H1 (cell line): ENCODE data around the gene ZNF219. TPM values are rescaled to one million over a fixed set of nuclear protein-coding genes. Genes with fewer than 3 reads are reported as not detected.

ENCODE experiments used
- CTCF ChIA-PET: fragments of 300-600 bp; sonication (Branson Sonifier 250); formaldehyde crosslinking; loops from one replicate; lab custom pipeline; 2021; ENCODE audit not compliant: partially characterized antibody; lab: Charles Lee
- POLR2A ChIA-PET: fragments of 300-600 bp; sonication (Branson Sonifier 250); formaldehyde crosslinking; loops from one replicate; lab custom pipeline; 2021; ENCODE audit warnings: inconsistent platforms; ENCODE audit not compliant: partially characterized antibody; lab: Charles Lee
- DNase-seq, 2 experiments: peaks; one replicate each; pipeline versions ENCODE4 v3.0.0 to v3.0.0-alpha.2; 2010 to 2022; ENCODE audit warnings: low spot score in 2 of 2, low read depth in 1 of 2, mixed read lengths in 1 of 2
- FAIRE-seq: peaks from 2 replicates; lab custom pipeline; 2011; peaks lifted over from hg19 to GRCh38; lab: Jason Lieb, UNC
- H2AFZ ChIP-seq: 2 replicates; pipeline ENCODE4 v1.8.1; 2012; ENCODE audit warnings: low read length, inconsistent platforms
- H2AK5ac ChIP-seq: 2 replicates; pipeline ENCODE4 v1.6.1; 2013; ENCODE audit warnings: low read depth, low read length
- H2BK120ac ChIP-seq: replicated peaks from 2 replicates; pipeline ENCODE3; 2013; ENCODE audit warnings: low read depth, low read length, inconsistent platforms
- H2BK12ac ChIP-seq: 2 replicates; pipeline ENCODE4 v1.6.1; 2013; ENCODE audit warnings: low read depth, low read length
- H2BK15ac ChIP-seq: 2 replicates; pipeline ENCODE4 v1.6.1; 2013; ENCODE audit warnings: low read length
- H2BK20ac ChIP-seq: 2 replicates; pipeline ENCODE4 v1.6.1; 2013; ENCODE audit warnings: low read length
- H2BK5ac ChIP-seq: 2 replicates; pipeline ENCODE4 v1.6.1; 2013; ENCODE audit warnings: low read depth, low read length
- H3K14ac ChIP-seq: 2 replicates; pipeline ENCODE4 v1.6.1; 2013; ENCODE audit warnings: inconsistent platforms; ENCODE audit not compliant: insufficient read length
- H3K18ac ChIP-seq: 2 replicates; pipeline ENCODE4 v1.6.1; 2013; ENCODE audit warnings: low read length; ENCODE audit errors: extremely low read depth
- H3K23ac ChIP-seq: 2 replicates; pipeline ENCODE4 v1.6.1; 2013; ENCODE audit warnings: inconsistent platforms; ENCODE audit not compliant: insufficient read length
- H3K23me2 ChIP-seq: 2 replicates; pipeline ENCODE4 v1.6.1; 2013; ENCODE audit warnings: low read depth, low read length
- H3K27ac ChIP-seq: 2 replicates; pipeline ENCODE4 v1.6.1; 2011; ENCODE audit warnings: low read depth, low read length, inconsistent platforms
- H3K27me3 ChIP-seq, 4 experiments: replicated peaks in 1 of 4; 1 replicate in 1 of 4; 2 replicates in 3 of 4; pipeline versions ENCODE4 v1.6.1 to v1.8.1; 2011 to 2013; ENCODE audit warnings: low read length in 3 of 4, mild to moderate bottlenecking in 3 of 4, inconsistent platforms in 2 of 4, mixed read lengths in 2 of 4, moderate library complexity in 1 of 4; ENCODE audit not compliant: control insufficient read depth in 3 of 4, insufficient read depth in 3 of 4; ENCODE audit errors: extremely low read depth in 1 of 4
- H3K36me3 ChIP-seq, 4 experiments: 2 replicates each; pipeline versions ENCODE4 v1.6.1 to v1.8.1; 2011 to 2013; ENCODE audit warnings: mild to moderate bottlenecking in 4 of 4, low read length in 3 of 4, moderate library complexity in 2 of 4, control low read depth in 1 of 4, inconsistent platforms in 1 of 4; ENCODE audit not compliant: insufficient read depth in 4 of 4, control insufficient read depth in 2 of 4
- H3K4ac ChIP-seq: replicated peaks from 2 replicates; pipeline ENCODE3; 2013; ENCODE audit warnings: low read length, low read depth, mixed read lengths, inconsistent platforms; ENCODE audit not compliant: insufficient read length
- H3K4me1 ChIP-seq, 4 experiments: replicated peaks in 1 of 4; 1 replicate in 1 of 4; 2 replicates in 3 of 4; pipeline versions ENCODE4 v1.6.1 to v1.8.1; 2011 to 2013; ENCODE audit warnings: low read length in 3 of 4, inconsistent platforms in 2 of 4, mixed read lengths in 1 of 4; ENCODE audit not compliant: insufficient read depth in 4 of 4, control insufficient read depth in 3 of 4
- H3K4me2 ChIP-seq, 2 experiments: 2 replicates each; pipeline versions ENCODE4 v1.6.1 to v1.8.1; 2011 to 2013; ENCODE audit warnings: low read depth in 2 of 2, low read length in 2 of 2, control low read depth in 1 of 2, inconsistent platforms in 1 of 2, mild to moderate bottlenecking in 1 of 2; ENCODE audit not compliant: insufficient read depth in 1 of 2
- H3K4me3 ChIP-seq, 4 experiments: fragments of 200-600, 300-600 bp in 1 of 4; sonication (generic), shearing (Covaris generic), sonication (Bioruptor Twin) in 1 of 4; 2 replicates each; pipeline versions ENCODE4 v1.5.1 to v1.8.1; 2011 to 2016; ENCODE audit warnings: low read length in 4 of 4, low read depth in 3 of 4, control low read depth in 2 of 4, inconsistent platforms in 2 of 4, mild to moderate bottlenecking in 2 of 4, mixed read lengths in 1 of 4, moderate library complexity in 1 of 4; ENCODE audit not compliant: insufficient read depth in 2 of 4; ENCODE audit errors: extremely low read depth in 1 of 4
- H3K56ac ChIP-seq: replicated peaks from 2 replicates; pipeline ENCODE3; 2013; ENCODE audit warnings: low read depth, mild to moderate bottlenecking, mixed read lengths, low read length, inconsistent platforms; ENCODE audit not compliant: insufficient read length
- H3K79me1 ChIP-seq: 2 replicates; pipeline ENCODE4 v1.6.1; 2013; ENCODE audit warnings: low read depth, low read length, control low read depth
- H3K79me2 ChIP-seq, 2 experiments: 2 replicates each; pipeline versions ENCODE4 v1.6.1 to v1.8.1; 2012 to 2013; ENCODE audit warnings: low read length in 2 of 2, mild to moderate bottlenecking in 2 of 2, inconsistent platforms in 1 of 2; ENCODE audit not compliant: insufficient read depth in 2 of 2, control insufficient read depth in 1 of 2
- H3K9ac ChIP-seq, 4 experiments: replicated peaks in 1 of 4; 1 replicate in 1 of 4; 2 replicates in 3 of 4; pipeline versions ENCODE4 v1.6.1 to v1.8.1; 2011 to 2013; ENCODE audit warnings: low read depth in 3 of 4, low read length in 3 of 4, control low read depth in 2 of 4, mild to moderate bottlenecking in 2 of 4, moderate library complexity in 2 of 4, inconsistent platforms in 1 of 4; ENCODE audit errors: extremely low read depth in 1 of 4
- H3K9me3 ChIP-seq, 2 experiments: 2 replicates each; pipeline versions ENCODE4 v1.6.1 to v1.8.1; 2012 to 2013; ENCODE audit warnings: mild to moderate bottlenecking in 2 of 2, moderate library complexity in 2 of 2, control low read depth in 1 of 2, inconsistent platforms in 1 of 2, low read depth in 1 of 2, low read length in 1 of 2, mixed read lengths in 1 of 2; ENCODE audit not compliant: insufficient read depth in 2 of 2
- H4K20me1 ChIP-seq, 2 experiments: replicated peaks in 1 of 2; 2 replicates each; pipeline versions ENCODE3 to v1.8.1; 2011 to 2013; ENCODE audit warnings: inconsistent platforms in 2 of 2, low read length in 2 of 2, mild to moderate bottlenecking in 1 of 2; ENCODE audit not compliant: insufficient read depth in 2 of 2, control insufficient read depth in 1 of 2
- H4K5ac ChIP-seq: 2 replicates; pipeline ENCODE4 v1.6.1; 2013; ENCODE audit warnings: low read length, low read depth, mixed read lengths, inconsistent platforms; ENCODE audit not compliant: insufficient read length
- H4K8ac ChIP-seq: 2 replicates; pipeline ENCODE4 v1.8.0; 2013; ENCODE audit warnings: mild to moderate bottlenecking, moderate library complexity, low read length, inconsistent platforms; ENCODE audit not compliant: insufficient read depth; ENCODE audit errors: extremely low read depth
- H4K91ac ChIP-seq: replicated peaks from 2 replicates; pipeline ENCODE3; 2013; ENCODE audit warnings: low read length, mixed read lengths, inconsistent platforms; ENCODE audit not compliant: insufficient read length
- ATF3 ChIP-seq: IDR thresholded peaks from 2 replicates; pipeline ENCODE4 v1.6.1; 2011; ENCODE audit warnings: low read depth, mild to moderate bottlenecking, low read length; ENCODE audit not compliant: insufficient read depth
- BCL11A ChIP-seq, 2 experiments: IDR thresholded peaks; one replicate each; pipeline ENCODE4 v1.6.1; 2011; ENCODE audit warnings: low read depth in 2 of 2, low read length in 2 of 2, mild to moderate bottlenecking in 2 of 2
- CBX8 ChIP-seq: fragments of 300-800, 300-1000 bp; sonication (generic); IDR thresholded peaks from 2 replicates; pipeline ENCODE4 v1.7.1; 2016; ENCODE audit warnings: low read depth, low read length, borderline replicate concordance
- CTBP2 ChIP-seq: IDR thresholded peaks from 2 replicates; pipeline ENCODE4 v1.7.0; 2011; ENCODE audit warnings: borderline replicate concordance, mild to moderate bottlenecking, moderate library complexity, mixed read lengths, low read length; ENCODE audit not compliant: insufficient read depth, insufficient read length
- JUND ChIP-seq: IDR thresholded peaks from 2 replicates; pipeline ENCODE4 v1.6.1; 2011; ENCODE audit warnings: mild to moderate bottlenecking, improper control_type of control experiment, low read length
- KDM4A ChIP-seq: IDR thresholded peaks from one replicate; pipeline ENCODE4 v1.7.1; 2012; ENCODE audit warnings: low read depth, mild to moderate bottlenecking, moderate library complexity, low read length, inconsistent platforms; ENCODE audit not compliant: severe bottlenecking
- POLR2A ChIP-seq, 2 experiments: IDR thresholded peaks; 1 replicate in 1 of 2; 2 replicates in 1 of 2; pipeline ENCODE4 v1.6.1; 2011; ENCODE audit warnings: low read depth in 2 of 2, low read length in 2 of 2, mild to moderate bottlenecking in 2 of 2; ENCODE audit errors: control extremely low read depth in 1 of 2
- POLR2AphosphoS5 ChIP-seq: IDR thresholded peaks from 2 replicates; pipeline ENCODE4 v1.6.1; 2011; ENCODE audit warnings: low read depth, low read length
- RXRA ChIP-seq: IDR thresholded peaks from 2 replicates; pipeline ENCODE4 v1.6.1; 2011; ENCODE audit warnings: low read depth, mild to moderate bottlenecking, low read length, moderate library complexity; ENCODE audit not compliant: insufficient read depth
- ZNF274 ChIP-seq: IDR thresholded peaks from 2 replicates; pipeline ENCODE4 v1.7.0; 2012; ENCODE audit warnings: low read length, borderline replicate concordance; ENCODE audit errors: extremely low read depth
- WGBS, 2 experiments: shearing (Covaris generic) in 1 of 2; methylation state at CpG; one replicate each; pipeline versions ENCODE4 v1.1.6 to v1.1.7; 2013 to 2015; ENCODE audit warnings: low lambda C conversion rate in 2 of 2, mixed read lengths in 2 of 2, inconsistent platforms in 1 of 2, low coverage in 1 of 2, missing lambda C conversion rate in 1 of 2; ENCODE audit not compliant: insufficient replicate concordance in 2 of 2, insufficient coverage in 1 of 2, insufficient read length in 1 of 2; ENCODE audit errors: extremely low coverage in 1 of 2, missing lambda C conversion rate in 1 of 2; 5-methylcytosine and 5-hydroxymethylcytosine counted together
- polyA plus RNA-seq, 7 experiments: library from polyadenylated mRNA; depleted of rRNA in 3 of 7; stranded (reverse) in 5 of 7; unstranded in 2 of 7; fragments of >200 nt in 5 of 7; fragments of 200-250 nt in 2 of 7; gene quantifications; 1 replicate in 5 of 7; 2 replicates in 1 of 7; 4 replicates in 1 of 7; pipeline versions ENCODE4 v1.2.1 to v1.2.3, GENCODE V29; 2011 to 2013; ENCODE audit warnings: missing spikeins in 2 of 7, mixed read lengths in 2 of 7
- total RNA-seq: library from RNA; stranded (reverse); fragmentation: NEBNext Ultra II Directional; extraction: Animal tissue kit (Norgen Biotek cat#: 25700); gene quantifications from 2 replicates; pipeline ENCODE4 v1.2.1, GENCODE V29; 2021

The ZNF219 gene
- total and polyA plus RNA-seq, 2 of the 8 experiments (the other 6 are each of a cell fraction or from before 2014, with no cell fraction given), result 113 to 160 TPM

- peak overlapping the region; percentile 97 for H3K18ac ChIP-seq
- no peaks in the 10 kb centered on the region for H3K9me3 ChIP-seq
- no peak overlapping the region for H3K23ac ChIP-seq
- peak overlapping the region; percentile 95; the same call in 1 of the 2 replicates for H2BK5ac ChIP-seq
- H3K36me3 ChIP-seq, result peaks cover 21 to 27% (median 25%) of the 10 kb centered on the region in 4 experiments
- H4K5ac ChIP-seq, result peak overlapping the region; percentile 67
- FAIRE-seq (no peak), DNase-seq (no peak)
- peak overlapping the region; percentile 94 to 96 for H3K4me2 ChIP-seq
- ChIA-PET CTCF (interaction anchor here (0.7 to 6.6 kb wide), 33 partner anchors 9 to 214 kb away, joined by 3 to 110 read pairs (median 6); partner anchors contain the start of genes NDRG2, OR5AU1 and TMEM253), POLR2A (interaction anchor here (0.8 to 12.4 kb wide), 23 partner anchors 9 to 198 kb away, joined by 3 to 245 read pairs (median 4); partner anchors contain the start of genes TMEM253 and ZNF219)
- H3K4ac ChIP-seq, result peak overlapping the region; percentile 89
- peak overlapping the region; percentile 14 to 68 (median 50); a peak in 6 of 7 replicates for H3K9ac ChIP-seq
- no peak overlapping the region for H2BK20ac ChIP-seq
- no peak overlapping the region for H3K14ac ChIP-seq
- peak overlapping the region; percentile 93 for H4K91ac ChIP-seq
- peaks cover 25% of the 10 kb centered on the region; the same call in 1 of the 2 replicates for H3K23me2 ChIP-seq
- H4K8ac ChIP-seq, result 0 out of 2 replicates have a peak overlapping the region, but pooled peaks have one; percentile 73
- H3K4me3 ChIP-seq, result peak overlapping the region; percentile 52 to 98 (median 82)
- H3K27ac ChIP-seq, result peak overlapping the region; percentile 72
- H2AK5ac ChIP-seq, result no peak overlapping the region; the same call in 1 of the 2 replicates
- H2AFZ ChIP-seq, result no peak overlapping the region
- WGBS, 2 experiments, result 3% methylated on average over 12 of the region's 37 CpGs; no CpG with 5 or more reads in 1 of the 2 experiments
- no peak overlapping the region for H2BK15ac ChIP-seq
- peaks cover 3 to 14% (median 8%) of the 10 kb centered on the region in 4 experiments for H3K4me1 ChIP-seq
- H4K20me1 ChIP-seq, result peaks cover 2 to 5% of the 10 kb centered on the region in 2 experiments
- H2BK12ac ChIP-seq, result peak overlapping the region; percentile 92; the same call in 1 of the 2 replicates
- peak overlapping the region; percentile 75 for H3K56ac ChIP-seq
- peaks cover 0 to 13% of the 10 kb centered on the region in 2 experiments; a peak in 2 of 4 replicates for H3K79me2 ChIP-seq
- peaks cover 0 to 4% (median 0%) of the 10 kb centered on the region in 4 experiments; a peak in 3 of 7 replicates for H3K27me3 ChIP-seq
- peak overlapping the region; percentile 91 for H2BK120ac ChIP-seq
- no peaks in the 10 kb centered on the region; the same call in 1 of the 2 replicates for H3K79me1 ChIP-seq
- no peak for TF ChIP-seq RXRA
- peak; percentile 52; the same call in 1 of the 2 replicates for TF ChIP-seq POLR2AphosphoS5
- no peak for TF ChIP-seq BCL11A (IDR thresholded peaks at IDR 0.05; ENCODE audit: low read depth in 2 of 2, low read length in 2 of 2)
- TF ChIP-seq KDM4A, result peak; percentile 8
- no peak; the same call in 1 of the 2 replicates for TF ChIP-seq JUND
- peak; percentile 21 for TF ChIP-seq CTBP2
- no peak for TF ChIP-seq ATF3
- no peak for TF ChIP-seq CBX8
- TF ChIP-seq POLR2A (IDR thresholded peaks at IDR 0.05; ENCODE audit: control extremely low read depth in 1 of 2, low read depth in 2 of 2, low read length in 2 of 2), result peak in 1 of 2 experiments; percentile 73; a peak in 1 of 3 replicates
- TF ChIP-seq ZNF274, result no peak
Observed at GRCh38 chr14:21071225-21072030, 27.0 kb downstream of the ZNF219 start.
